Measurements from ENCODE around the gene FBXL17. TPM values are rescaled to one million over a fixed set of nuclear protein-coding genes. Genes with fewer than 3 reads are reported as not detected.

Gene FBXL17
- total and polyA plus RNA-seq, 2 donors (not counting 1 experiment from before 2014, with no cell fraction given): 7.3 to 40.3 TPM

DNA sequence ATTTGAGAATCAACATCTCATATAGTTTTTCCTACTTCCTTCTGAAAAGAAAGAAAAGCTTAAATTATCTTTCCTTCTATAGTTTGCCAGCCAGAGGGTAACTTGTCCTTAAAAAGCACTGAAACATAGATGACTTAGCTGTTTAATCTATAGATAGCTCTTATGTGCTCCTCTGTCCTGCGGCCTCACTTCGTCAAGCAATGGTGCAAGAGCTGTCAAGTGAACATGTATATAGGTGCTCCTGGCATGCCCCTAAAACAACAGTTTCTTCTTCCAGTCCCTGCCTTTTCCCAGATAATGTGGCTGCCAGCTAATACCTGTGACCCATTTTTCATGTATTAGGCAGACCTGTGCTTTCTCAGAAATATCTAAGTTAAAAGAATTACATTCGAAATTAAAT lies 423.5 kb downstream of the FBXL17 start:
- no peak for TF ChIP-seq EZH2 (IDR thresholded peaks at IDR 0.05; ENCODE audit: borderline replicate concordance, insufficient read depth, low read depth, low read length, poor library complexity, severe bottlenecking)
- TF ChIP-seq, protein P1, sequence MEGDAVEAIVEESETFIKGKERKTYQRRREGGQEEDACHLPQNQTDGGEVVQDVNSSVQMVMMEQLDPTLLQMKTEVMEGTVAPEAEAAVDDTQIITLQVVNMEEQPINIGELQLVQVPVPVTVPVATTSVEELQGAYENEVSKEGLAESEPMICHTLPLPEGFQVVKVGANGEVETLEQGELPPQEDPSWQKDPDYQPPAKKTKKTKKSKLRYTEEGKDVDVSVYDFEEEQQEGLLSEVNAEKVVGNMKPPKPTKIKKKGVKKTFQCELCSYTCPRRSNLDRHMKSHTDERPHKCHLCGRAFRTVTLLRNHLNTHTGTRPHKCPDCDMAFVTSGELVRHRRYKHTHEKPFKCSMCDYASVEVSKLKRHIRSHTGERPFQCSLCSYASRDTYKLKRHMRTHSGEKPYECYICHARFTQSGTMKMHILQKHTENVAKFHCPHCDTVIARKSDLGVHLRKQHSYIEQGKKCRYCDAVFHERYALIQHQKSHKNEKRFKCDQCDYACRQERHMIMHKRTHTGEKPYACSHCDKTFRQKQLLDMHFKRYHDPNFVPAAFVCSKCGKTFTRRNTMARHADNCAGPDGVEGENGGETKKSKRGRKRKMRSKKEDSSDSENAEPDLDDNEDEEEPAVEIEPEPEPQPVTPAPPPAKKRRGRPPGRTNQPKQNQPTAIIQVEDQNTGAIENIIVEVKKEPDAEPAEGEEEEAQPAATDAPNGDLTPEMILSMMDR (IDR thresholded peaks at IDR 0.05): no peak
- intact Hi-C loops (cut with micrococcal nuclease): no loop called here
- H3K27ac Mint-ChIP-seq: no peak overlapping the region
- DNase-seq (no peak), ATAC-seq (ENCODE audit: low read depth) (no peak)
- Histone ChIP-seq H3K4me1 (ENCODE audit: control insufficient read depth in 2 of 2, insufficient read depth in 2 of 2, low read length in 2 of 2) (no peaks in the 10 kb centered on the region), H3K9ac (ENCODE audit: low read length) (no peak overlapping the region), H3K4me3 (ENCODE audit: control extremely low read depth in 1 of 5, extremely low read depth in 1 of 5, insufficient read depth in 1 of 5, low read depth in 2 of 5, low read length in 4 of 5) (no peak overlapping the region), H3K9me3 (ENCODE audit: control extremely low read depth in 1 of 3, control insufficient read depth in 2 of 3, insufficient read depth in 1 of 3, low read length in 2 of 3) (no peaks in the 10 kb centered on the region), H3K79me2 (ENCODE audit: control insufficient read depth, insufficient read depth, low read length) (no peaks in the 10 kb centered on the region), H2AFZ (ENCODE audit: insufficient read depth, low read depth, low read length, poor library complexity, severe bottlenecking) (no peak overlapping the region), H3K27me3 (replicated peaks in 1 of 4; ENCODE audit: control extremely low read depth in 1 of 4, control insufficient read depth in 3 of 4, insufficient read depth in 4 of 4, low read length in 3 of 4) (no peaks in the 10 kb centered on the region), H3K36me3 (replicated peaks in 1 of 2; ENCODE audit: control extremely low read depth in 1 of 2, control insufficient read depth in 1 of 2, extremely low read depth in 1 of 2, insufficient read depth in 2 of 2, low read length in 1 of 2) (no peaks in the 10 kb centered on the region), H4K20me1 (ENCODE audit: control insufficient read depth, insufficient read depth, low read length, poor library complexity, severe bottlenecking) (no peaks in the 10 kb centered on the region), H3K27ac (ENCODE audit: low read length in 2 of 2) (no peak overlapping the region), H3K4me2 (replicated peaks; ENCODE audit: low read depth, low read length, poor library complexity, severe bottlenecking) (no peak overlapping the region)
- ChIA-PET POLR2A (no interaction called here), CTCF (no interaction called here)
- H3K4me3 Mint-ChIP-seq: no peak overlapping the region
- no peaks in the 10 kb centered on the region for H3K4me1 Mint-ChIP-seq
- WGBS (ENCODE audit: insufficient coverage): 100% methylated on average over 2 of the region's 3 CpGs
- no peaks in the 10 kb centered on the region for H3K9me3 Mint-ChIP-seq (ENCODE audit: insufficient read depth)
- no peaks in the 10 kb centered on the region for H3K27me3 Mint-ChIP-seq

DNA sequence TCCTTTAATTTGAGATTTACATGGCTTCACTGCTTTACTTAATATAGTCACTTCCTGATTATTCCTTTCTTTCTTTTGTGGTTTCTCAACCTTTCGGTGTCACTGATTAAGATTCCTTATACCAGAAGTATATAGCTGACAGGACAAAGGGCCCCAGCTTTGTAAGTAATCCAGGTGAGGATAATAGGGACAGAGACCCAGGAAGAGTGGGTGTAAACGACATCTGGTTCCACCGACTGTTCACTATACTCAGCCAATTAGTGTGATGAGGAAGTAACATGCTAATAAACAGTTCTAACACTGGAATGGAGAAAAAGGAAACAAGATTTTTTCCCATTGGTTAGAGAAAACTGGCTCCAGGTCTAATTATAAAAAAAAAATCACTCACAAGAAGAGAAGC lies 424.8 kb downstream of the FBXL17 start:
- no peaks in the 10 kb centered on the region for H3K36me3 ChIP-seq (replicated peaks in 1 of 2; ENCODE audit: control extremely low read depth in 1 of 2, control insufficient read depth in 1 of 2, extremely low read depth in 1 of 2, insufficient read depth in 2 of 2, low read length in 1 of 2)
- H3K27ac ChIP-seq (ENCODE audit: low read length in 2 of 2): no peak overlapping the region
- CTCF ChIA-PET: no interaction called here
- H3K4me1 ChIP-seq (ENCODE audit: control insufficient read depth in 2 of 2, insufficient read depth in 2 of 2, low read length in 2 of 2): no peaks in the 10 kb centered on the region
- Mint-ChIP-seq H3K4me3 (no peak overlapping the region), H3K4me1 (no peaks in the 10 kb centered on the region), H3K27ac (no peak overlapping the region), H3K9me3 (ENCODE audit: insufficient read depth) (no peaks in the 10 kb centered on the region), H3K27me3 (no peaks in the 10 kb centered on the region)
- H2AFZ ChIP-seq (ENCODE audit: insufficient read depth, low read depth, low read length, poor library complexity, severe bottlenecking): no peak overlapping the region
- no peak for TF ChIP-seq EZH2 (IDR thresholded peaks at IDR 0.05; ENCODE audit: borderline replicate concordance, insufficient read depth, low read depth, low read length, poor library complexity, severe bottlenecking)
- TF ChIP-seq, protein P1 (IDR thresholded peaks at IDR 0.05): no peak
- H3K9ac ChIP-seq (ENCODE audit: low read length): no peak overlapping the region
- no peak overlapping the region for H3K4me2 ChIP-seq (replicated peaks; ENCODE audit: low read depth, low read length, poor library complexity, severe bottlenecking)
- H3K27me3 ChIP-seq (replicated peaks in 1 of 4; ENCODE audit: control extremely low read depth in 1 of 4, control insufficient read depth in 3 of 4, insufficient read depth in 4 of 4, low read length in 3 of 4): no peaks in the 10 kb centered on the region
- H3K79me2 ChIP-seq (ENCODE audit: control insufficient read depth, insufficient read depth, low read length): no peaks in the 10 kb centered on the region
- DNase-seq (no peak), ATAC-seq (ENCODE audit: low read depth) (no peak)
- H3K9me3 ChIP-seq (ENCODE audit: control extremely low read depth in 1 of 3, control insufficient read depth in 2 of 3, insufficient read depth in 1 of 3, low read length in 2 of 3): no peaks in the 10 kb centered on the region
- no peaks in the 10 kb centered on the region for H4K20me1 ChIP-seq (ENCODE audit: control insufficient read depth, insufficient read depth, low read length, poor library complexity, severe bottlenecking)
- WGBS (ENCODE audit: insufficient coverage): no CpG with 5 or more reads among the region's 3 CpGs
- POLR2A ChIA-PET: no interaction called here
- intact Hi-C loops (cut with micrococcal nuclease): no loop called here
- no peak overlapping the region for H3K4me3 ChIP-seq (ENCODE audit: control extremely low read depth in 1 of 5, extremely low read depth in 1 of 5, insufficient read depth in 1 of 5, low read depth in 2 of 5, low read length in 4 of 5)
